Measurements from ENCODE around the gene DDAH1. TPM values are rescaled to one million over a fixed set of nuclear protein-coding genes. Genes with fewer than 3 reads are reported as not detected.
"Not testable (repeated sequence)": the region's sequence is repeated elsewhere in the genome, so short reads cannot be mapped to it uniquely, and the experiment has no call there.

Gene DDAH1
- total RNA-seq, 1 experiment from 2014 or later, result 82.7 TPM

GRCh38 chr1:85471558-85471957 is 6.6 kb upstream of the DDAH1 start:
- DNase-seq (ENCODE audit: low spot score), result no peak

- not testable (repeated sequence) for DNase-seq (ENCODE audit: low spot score)
Measured at GRCh38 chr1:85470130-85470529, 5.2 kb upstream of the DDAH1 start.

- DNase-seq (ENCODE audit: low spot score), result no peak
Measured at GRCh38 chr1:85467929-85468540, 3.1 kb upstream of the DDAH1 start.

GRCh38 chr1:85467036-85467435 is 2.1 kb upstream of the DDAH1 start:
- DNase-seq (ENCODE audit: low spot score), result no peak

GRCh38 chr1:85465786-85466134 is 801 bp upstream of the DDAH1 start:
- no peak for DNase-seq (ENCODE audit: low spot score)

GRCh38 chr1:85464497-85465098 is 361 bp downstream of the DDAH1 start:
- DNase-seq (ENCODE audit: low spot score), result peak; percentile 77

- DNase-seq (ENCODE audit: low spot score), result peak; percentile 57
Measured at GRCh38 chr1:85463731-85464496, 1.0 kb downstream of the DDAH1 start.

- DNase-seq (ENCODE audit: low spot score), result peak; percentile 15
Measured at GRCh38 chr1:85462931-85463649, 1.9 kb downstream of the DDAH1 start.

- DNase-seq (ENCODE audit: low spot score), result peak; percentile 31
Measured at GRCh38 chr1:85461216-85461918, 3.6 kb downstream of the DDAH1 start.

GRCh38 chr1:85460555-85461088 is 4.3 kb downstream of the DDAH1 start:
- peak; percentile 91 for DNase-seq (ENCODE audit: low spot score)

- no peak for DNase-seq (ENCODE audit: low spot score)
Measured at GRCh38 chr1:85459290-85459689, 5.7 kb downstream of the DDAH1 start.

GRCh38 chr1:85454214-85454613 is 10.7 kb downstream of the DDAH1 start:
- no peak for DNase-seq (ENCODE audit: low spot score)

GRCh38 chr1:85453640-85454194 is 11.2 kb downstream of the DDAH1 start:
- DNase-seq (ENCODE audit: low spot score), result no peak

- DNase-seq (ENCODE audit: low spot score), result no peak
Measured at GRCh38 chr1:85452948-85453347, 12.0 kb downstream of the DDAH1 start.

GRCh38 chr1:85451236-85451830 is 13.6 kb downstream of the DDAH1 start:
- no peak for DNase-seq (ENCODE audit: low spot score)

GRCh38 chr1:85450832-85451231 is 14.1 kb downstream of the DDAH1 start:
- DNase-seq (ENCODE audit: low spot score), result no peak

GRCh38 chr1:85449356-85449755 is 15.6 kb downstream of the DDAH1 start:
- DNase-seq (ENCODE audit: low spot score), result no peak

- no peak for DNase-seq (ENCODE audit: low spot score)
Measured at GRCh38 chr1:85448358-85448757, 16.6 kb downstream of the DDAH1 start.

GRCh38 chr1:85447006-85447943 is 17.7 kb downstream of the DDAH1 start:
- no peak for DNase-seq (ENCODE audit: low spot score)

Measured in HT-29 (cell line).